Peyer's patch (tissue), 4 donors: Measurements from ENCODE around the gene CCDC83.

Experiments used
- POLR2A ChIP-seq, 2 donors: fragments of 450-650 bp; IDR thresholded peaks; one replicate each; pipeline ENCODE4 v1.5.1; 2017; ENCODE audit warnings: antibody characterized with exemption in 2 of 2, mild to moderate bottlenecking in 2 of 2, moderate library complexity in 2 of 2
- TF ChIP-seq, protein P1 (sequence below), 6 experiments: fragments of 450-650 bp in 4 of 6; fragments of 200-600 bp in 2 of 6; sonication (generic) in 1 of 6; IDR thresholded peaks; one replicate each; pipeline ENCODE4 v1.5.1; 2017 to 2019; ENCODE audit warnings: antibody characterized with exemption in 6 of 6, mild to moderate bottlenecking in 3 of 6, moderate library complexity in 1 of 6

DNA sequence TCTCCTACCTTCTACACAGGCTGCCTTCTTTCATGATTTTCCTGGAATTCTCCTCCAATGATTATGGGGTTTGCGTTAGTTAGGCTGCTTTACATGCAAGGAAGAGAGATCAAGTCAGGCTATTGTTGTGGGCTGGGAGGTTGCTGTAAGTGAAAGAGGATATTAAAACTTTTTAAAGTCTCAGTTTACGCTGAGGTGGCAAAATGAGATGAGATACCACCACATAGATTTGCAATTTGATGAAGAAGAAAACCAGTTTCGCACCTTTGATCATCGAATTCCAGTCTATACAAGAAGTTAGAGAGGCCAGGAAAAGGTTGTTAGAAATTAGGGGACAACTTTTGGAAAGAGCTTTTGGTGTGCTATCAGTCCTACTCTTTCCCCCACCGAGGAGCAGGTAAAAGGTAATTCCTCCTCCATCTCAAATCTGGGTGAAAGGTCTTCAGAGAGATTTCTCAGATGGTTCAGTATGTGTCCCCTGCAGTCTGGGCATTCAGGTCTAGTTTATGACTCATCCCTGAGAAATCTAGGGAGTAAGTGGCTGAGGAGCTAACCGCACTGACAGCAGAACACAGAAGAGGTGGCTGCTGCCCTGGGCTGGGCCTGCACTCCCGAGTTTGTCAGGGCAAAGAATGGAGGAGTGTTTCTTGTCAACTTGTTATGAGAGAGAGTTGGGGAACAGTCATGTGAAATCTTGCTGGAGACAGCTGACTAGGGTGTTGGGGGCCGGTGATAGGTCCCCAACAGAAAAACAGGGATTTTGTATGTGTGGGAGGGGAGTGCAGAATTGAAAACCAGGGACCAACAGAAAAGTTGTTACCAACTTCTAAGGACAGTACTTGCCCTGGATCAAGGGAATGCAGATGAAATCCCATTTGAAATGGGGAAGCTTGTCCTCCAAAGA is 34.7 kb downstream of the CCDC83 start:
- TF ChIP-seq, protein P1, sequence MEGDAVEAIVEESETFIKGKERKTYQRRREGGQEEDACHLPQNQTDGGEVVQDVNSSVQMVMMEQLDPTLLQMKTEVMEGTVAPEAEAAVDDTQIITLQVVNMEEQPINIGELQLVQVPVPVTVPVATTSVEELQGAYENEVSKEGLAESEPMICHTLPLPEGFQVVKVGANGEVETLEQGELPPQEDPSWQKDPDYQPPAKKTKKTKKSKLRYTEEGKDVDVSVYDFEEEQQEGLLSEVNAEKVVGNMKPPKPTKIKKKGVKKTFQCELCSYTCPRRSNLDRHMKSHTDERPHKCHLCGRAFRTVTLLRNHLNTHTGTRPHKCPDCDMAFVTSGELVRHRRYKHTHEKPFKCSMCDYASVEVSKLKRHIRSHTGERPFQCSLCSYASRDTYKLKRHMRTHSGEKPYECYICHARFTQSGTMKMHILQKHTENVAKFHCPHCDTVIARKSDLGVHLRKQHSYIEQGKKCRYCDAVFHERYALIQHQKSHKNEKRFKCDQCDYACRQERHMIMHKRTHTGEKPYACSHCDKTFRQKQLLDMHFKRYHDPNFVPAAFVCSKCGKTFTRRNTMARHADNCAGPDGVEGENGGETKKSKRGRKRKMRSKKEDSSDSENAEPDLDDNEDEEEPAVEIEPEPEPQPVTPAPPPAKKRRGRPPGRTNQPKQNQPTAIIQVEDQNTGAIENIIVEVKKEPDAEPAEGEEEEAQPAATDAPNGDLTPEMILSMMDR (IDR thresholded peaks at IDR 0.05) = no peak
- no peak for TF ChIP-seq POLR2A (IDR thresholded peaks at IDR 0.05)
